ENCODE results near the gene LRRC23. TPM values are rescaled to one million over a fixed set of nuclear protein-coding genes. Genes with fewer than 3 reads are reported as not detected.

Gene LRRC23
- polyA plus RNA-seq, 1 of the 3 experiments (the other 2 are of a cell fraction): 11.9 TPM

GRCh38 chr12:6958609-6959057 lies 54.0 kb downstream of the LRRC23 start (continued):
- TF ChIP-seq, protein P1, sequence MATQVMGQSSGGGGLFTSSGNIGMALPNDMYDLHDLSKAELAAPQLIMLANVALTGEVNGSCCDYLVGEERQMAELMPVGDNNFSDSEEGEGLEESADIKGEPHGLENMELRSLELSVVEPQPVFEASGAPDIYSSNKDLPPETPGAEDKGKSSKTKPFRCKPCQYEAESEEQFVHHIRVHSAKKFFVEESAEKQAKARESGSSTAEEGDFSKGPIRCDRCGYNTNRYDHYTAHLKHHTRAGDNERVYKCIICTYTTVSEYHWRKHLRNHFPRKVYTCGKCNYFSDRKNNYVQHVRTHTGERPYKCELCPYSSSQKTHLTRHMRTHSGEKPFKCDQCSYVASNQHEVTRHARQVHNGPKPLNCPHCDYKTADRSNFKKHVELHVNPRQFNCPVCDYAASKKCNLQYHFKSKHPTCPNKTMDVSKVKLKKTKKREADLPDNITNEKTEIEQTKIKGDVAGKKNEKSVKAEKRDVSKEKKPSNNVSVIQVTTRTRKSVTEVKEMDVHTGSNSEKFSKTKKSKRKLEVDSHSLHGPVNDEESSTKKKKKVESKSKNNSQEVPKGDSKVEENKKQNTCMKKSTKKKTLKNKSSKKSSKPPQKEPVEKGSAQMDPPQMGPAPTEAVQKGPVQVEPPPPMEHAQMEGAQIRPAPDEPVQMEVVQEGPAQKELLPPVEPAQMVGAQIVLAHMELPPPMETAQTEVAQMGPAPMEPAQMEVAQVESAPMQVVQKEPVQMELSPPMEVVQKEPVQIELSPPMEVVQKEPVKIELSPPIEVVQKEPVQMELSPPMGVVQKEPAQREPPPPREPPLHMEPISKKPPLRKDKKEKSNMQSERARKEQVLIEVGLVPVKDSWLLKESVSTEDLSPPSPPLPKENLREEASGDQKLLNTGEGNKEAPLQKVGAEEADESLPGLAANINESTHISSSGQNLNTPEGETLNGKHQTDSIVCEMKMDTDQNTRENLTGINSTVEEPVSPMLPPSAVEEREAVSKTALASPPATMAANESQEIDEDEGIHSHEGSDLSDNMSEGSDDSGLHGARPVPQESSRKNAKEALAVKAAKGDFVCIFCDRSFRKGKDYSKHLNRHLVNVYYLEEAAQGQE (IDR thresholded peaks at IDR 0.05; ENCODE audit: low read depth, low read length): no peak
- TF ChIP-seq MAX (IDR thresholded peaks at IDR 0.05; ENCODE audit: low read depth): no peak
- TF ChIP-seq GABPA (IDR thresholded peaks at IDR 0.05; ENCODE audit: low read depth): no peak
- no peak for TF ChIP-seq NRF1 (IDR thresholded peaks at IDR 0.05; ENCODE audit: low read depth, low read length)

- no peaks in the 10 kb centered on the region for H4K20me1 ChIP-seq (ENCODE audit: insufficient read depth)
- no peaks in the 10 kb centered on the region for H3K27me3 ChIP-seq (ENCODE audit: insufficient read depth)
- H3K27ac ChIP-seq (ENCODE audit: low read depth in 2 of 2, low read length in 1 of 2): no peak overlapping the region
- no peaks in the 10 kb centered on the region for H3K9me3 ChIP-seq
- H3K4me3 ChIP-seq (ENCODE audit: low read depth in 2 of 2, low read length in 1 of 2): no peak overlapping the region
- H3K9ac ChIP-seq: no peak overlapping the region
- ChIA-PET CTCF (interaction anchor here (1.4 to 8.0 kb wide), 3 partner anchors 14 to 149 kb away, joined by 4 to 114 read pairs (median 62); partner anchors contain the start of genes C12orf57 and RNU7-1), POLR2A (interaction anchor here (1.5 kb wide), 1 partner anchor 15 kb away, joined by 3 read pairs; the partner anchor contains the start of gene C12orf57)
- 88% methylated on average over 22 of the region's 24 CpGs for WGBS (ENCODE audit: low lambda C conversion rate)
- DNase-seq: no peak
- no peak overlapping the region for H3K4me2 ChIP-seq
- H3K9me2 ChIP-seq: no peaks in the 10 kb centered on the region
- no peaks in the 10 kb centered on the region for H3K79me2 ChIP-seq (ENCODE audit: insufficient read depth)
- no peak for TF ChIP-seq EP300 (IDR thresholded peaks at IDR 0.05; ENCODE audit: borderline replicate concordance in 1 of 2, low read depth in 1 of 2, low read length in 1 of 2)
- H2AFZ ChIP-seq (ENCODE audit: low read depth): no peak overlapping the region
- H3K36me3 ChIP-seq (replicated peaks in 1 of 2; ENCODE audit: control insufficient read depth in 1 of 2, insufficient read depth in 2 of 2, low read length in 1 of 2): peaks cover 0 to 1% of the 10 kb centered on the region in 2 experiments
- peaks cover 0 to 8% of the 10 kb centered on the region in 2 experiments; a peak in 2 of 4 replicates for H3K4me1 ChIP-seq (ENCODE audit: control insufficient read depth in 1 of 2, insufficient read depth in 2 of 2, low read depth in 1 of 2, low read length in 1 of 2)
- peaks cover 2% of the 10 kb centered on the region for H3F3A ChIP-seq (replicated peaks; ENCODE audit: insufficient read depth)
These were observed 54.6 kb downstream of the LRRC23 start for GRCh38 chr12:6959058-6959804.

DNA sequence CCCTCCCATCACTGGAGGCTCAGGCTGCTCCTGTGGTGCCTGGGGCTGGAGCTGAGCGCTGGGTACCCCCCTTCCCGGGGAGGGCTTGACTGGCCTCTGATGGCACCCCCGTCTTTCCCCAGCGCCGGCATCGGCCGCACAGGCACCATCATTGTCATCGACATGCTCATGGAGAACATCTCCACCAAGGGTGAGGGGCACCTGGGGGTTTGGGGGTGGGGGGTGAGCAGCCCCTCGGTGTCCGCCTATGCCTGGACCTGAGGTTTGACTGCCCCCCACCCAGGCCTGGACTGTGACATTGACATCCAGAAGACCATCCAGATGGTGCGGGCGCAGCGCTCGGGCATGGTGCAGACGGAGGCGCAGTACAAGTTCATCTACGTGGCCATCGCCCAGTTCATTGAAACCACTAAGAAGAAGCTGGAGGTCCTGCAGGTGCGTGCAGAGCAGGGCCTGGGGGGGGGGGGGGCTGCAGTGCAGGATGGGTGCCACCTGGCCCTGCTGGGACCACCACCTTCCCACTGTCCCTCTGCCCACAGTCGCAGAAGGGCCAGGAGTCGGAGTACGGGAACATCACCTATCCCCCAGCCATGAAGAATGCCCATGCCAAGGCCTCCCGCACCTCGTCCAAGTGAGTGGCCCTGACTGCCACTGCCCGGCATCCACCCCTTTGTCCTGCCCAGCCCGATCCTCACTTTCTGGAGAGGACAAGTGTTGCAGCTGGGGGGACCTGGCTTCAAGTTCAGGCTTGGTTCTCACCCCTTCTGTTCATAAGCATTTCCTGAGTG lies 55.4 kb downstream of the LRRC23 start:
- CTCF ChIA-PET: interaction anchor here (0.7 to 8.0 kb wide), 4 partner anchors 15 to 153 kb away, joined by 3 to 114 read pairs (median 33); partner anchors contain the start of genes C12orf57 and RNU7-1
- no peaks in the 10 kb centered on the region for H3K27me3 ChIP-seq (ENCODE audit: insufficient read depth)
- no peak overlapping the region for H3K4me2 ChIP-seq
- H3K4me3 ChIP-seq (ENCODE audit: low read depth in 2 of 2, low read length in 1 of 2): no peak overlapping the region
- no peak for DNase-seq
- WGBS (ENCODE audit: low lambda C conversion rate): 70% methylated on average over 12 of the region's 26 CpGs
- peaks cover 0 to 8% of the 10 kb centered on the region in 2 experiments; a peak in 2 of 4 replicates for H3K4me1 ChIP-seq (ENCODE audit: control insufficient read depth in 1 of 2, insufficient read depth in 2 of 2, low read depth in 1 of 2, low read length in 1 of 2)
- peaks cover 9% of the 10 kb centered on the region for H3F3A ChIP-seq (replicated peaks; ENCODE audit: insufficient read depth)
- H3K9me2 ChIP-seq: no peaks in the 10 kb centered on the region
- no peak overlapping the region for H3K9ac ChIP-seq
- H3K36me3 ChIP-seq (replicated peaks in 1 of 2; ENCODE audit: control insufficient read depth in 1 of 2, insufficient read depth in 2 of 2, low read length in 1 of 2): peaks cover 0 to 9% of the 10 kb centered on the region in 2 experiments
- H4K20me1 ChIP-seq (ENCODE audit: insufficient read depth): no peaks in the 10 kb centered on the region
- no peak overlapping the region for H3K27ac ChIP-seq (ENCODE audit: low read depth in 2 of 2, low read length in 1 of 2)
- H3K79me2 ChIP-seq (ENCODE audit: insufficient read depth): no peaks in the 10 kb centered on the region
- H2AFZ ChIP-seq (ENCODE audit: low read depth): no peak overlapping the region
- no peaks in the 10 kb centered on the region for H3K9me3 ChIP-seq
- TF ChIP-seq FOSL2 (IDR thresholded peaks at IDR 0.05; ENCODE audit: borderline replicate concordance, low read depth): no peak
- TF ChIP-seq NRF1 (IDR thresholded peaks at IDR 0.05; ENCODE audit: low read depth, low read length): no peak
- no peak for TF ChIP-seq EZH2phosphoT487 (IDR thresholded peaks at IDR 0.05; ENCODE audit: borderline replicate concordance, low read depth)
- no peak for TF ChIP-seq MXI1 (IDR thresholded peaks at IDR 0.05; ENCODE audit: low read depth, low read length)
- TF ChIP-seq RFX5 (IDR thresholded peaks at IDR 0.05; ENCODE audit: low read length): no peak
- no peak for TF ChIP-seq SMC3 (IDR thresholded peaks at IDR 0.05; ENCODE audit: low read depth, low read length)
- no peak for TF ChIP-seq RAD21 (IDR thresholded peaks at IDR 0.05; ENCODE audit: low read length)
- no peak for TF ChIP-seq FOXM1 (IDR thresholded peaks at IDR 0.05; ENCODE audit: low read depth)
- no peak for TF ChIP-seq JUND (IDR thresholded peaks at IDR 0.05)
- POLR2A ChIA-PET: interaction anchor here (0.7 to 6.8 kb wide), 3 partner anchors 15 to 35 kb away, joined by 3 to 62 read pairs (median 3); partner anchors contain the start of genes C12orf57 and RNU7-1
